Measurements from ENCODE around the gene OR52N2. TPM values are rescaled to one million over a fixed set of nuclear protein-coding genes. Genes with fewer than 3 reads are reported as not detected.

The OR52N2 gene
- total RNA-seq, 2 donors from 2014 or later: not detected

DNA sequence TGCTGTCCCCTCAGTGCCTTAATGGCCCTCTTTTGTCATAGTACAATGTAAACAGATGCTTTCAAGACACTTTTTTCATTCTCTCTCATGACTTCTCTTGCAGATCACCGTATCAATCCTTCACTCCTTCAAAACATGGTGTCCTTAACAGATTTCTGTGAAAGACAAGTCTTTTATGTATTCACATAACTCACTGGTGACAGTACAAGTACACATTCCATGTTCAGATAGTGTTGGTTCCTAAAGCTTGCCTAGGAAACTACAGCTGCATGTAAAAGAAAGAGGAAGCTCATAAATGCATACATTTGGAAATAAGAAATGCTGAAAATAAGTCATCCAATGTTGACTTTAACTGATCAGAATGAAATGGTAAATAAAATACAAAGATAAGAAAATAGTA is 38.0 kb downstream of the OR52N2 start:
- Histone ChIP-seq H3K4me1 (ENCODE audit: control insufficient read depth, insufficient read depth, low read length) (no peaks in the 10 kb centered on the region), H3K36me3 (ENCODE audit: control insufficient read depth, insufficient read depth, low read length) (no peaks in the 10 kb centered on the region), H3K9me3 (ENCODE audit: control insufficient read depth, low read length) (no peaks in the 10 kb centered on the region), H3K4me3 (ENCODE audit: low read length) (no peak overlapping the region), H3K9ac (ENCODE audit: extremely low read depth, low read length, poor library complexity, severe bottlenecking) (no peak overlapping the region), H3K27ac (ENCODE audit: low read depth, low read length) (no peak overlapping the region), H3K27me3 (ENCODE audit: control insufficient read depth, insufficient read depth, low read length, poor library complexity, severe bottlenecking) (no peaks in the 10 kb centered on the region)
- TF ChIP-seq, protein P1, sequence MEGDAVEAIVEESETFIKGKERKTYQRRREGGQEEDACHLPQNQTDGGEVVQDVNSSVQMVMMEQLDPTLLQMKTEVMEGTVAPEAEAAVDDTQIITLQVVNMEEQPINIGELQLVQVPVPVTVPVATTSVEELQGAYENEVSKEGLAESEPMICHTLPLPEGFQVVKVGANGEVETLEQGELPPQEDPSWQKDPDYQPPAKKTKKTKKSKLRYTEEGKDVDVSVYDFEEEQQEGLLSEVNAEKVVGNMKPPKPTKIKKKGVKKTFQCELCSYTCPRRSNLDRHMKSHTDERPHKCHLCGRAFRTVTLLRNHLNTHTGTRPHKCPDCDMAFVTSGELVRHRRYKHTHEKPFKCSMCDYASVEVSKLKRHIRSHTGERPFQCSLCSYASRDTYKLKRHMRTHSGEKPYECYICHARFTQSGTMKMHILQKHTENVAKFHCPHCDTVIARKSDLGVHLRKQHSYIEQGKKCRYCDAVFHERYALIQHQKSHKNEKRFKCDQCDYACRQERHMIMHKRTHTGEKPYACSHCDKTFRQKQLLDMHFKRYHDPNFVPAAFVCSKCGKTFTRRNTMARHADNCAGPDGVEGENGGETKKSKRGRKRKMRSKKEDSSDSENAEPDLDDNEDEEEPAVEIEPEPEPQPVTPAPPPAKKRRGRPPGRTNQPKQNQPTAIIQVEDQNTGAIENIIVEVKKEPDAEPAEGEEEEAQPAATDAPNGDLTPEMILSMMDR (conservative IDR thresholded peaks at IDR 0.05): no peak
- H3K9me3 Mint-ChIP-seq: no peaks in the 10 kb centered on the region
- no peak overlapping the region for H3K27ac Mint-ChIP-seq
- no peaks in the 10 kb centered on the region for H3K4me1 Mint-ChIP-seq
- 88 to 100% methylated on average over 1 of the region's 1 CpG for WGBS, 2 experiments (ENCODE audit: insufficient coverage in 1 of 2, insufficient read length in 1 of 2)
- no peak overlapping the region for H3K4me3 Mint-ChIP-seq
- no peaks in the 10 kb centered on the region for H3K36me3 Mint-ChIP-seq (ENCODE audit: low read depth)
- H3K27me3 Mint-ChIP-seq (ENCODE audit: insufficient read depth): no peaks in the 10 kb centered on the region
- no peak for DNase-seq

- TF ChIP-seq, protein P1 (conservative IDR thresholded peaks at IDR 0.05): no peak
- Histone ChIP-seq H3K4me1 (ENCODE audit: control insufficient read depth, insufficient read depth, low read length) (no peaks in the 10 kb centered on the region), H3K27me3 (ENCODE audit: control insufficient read depth, insufficient read depth, low read length, poor library complexity, severe bottlenecking) (no peaks in the 10 kb centered on the region), H3K36me3 (ENCODE audit: control insufficient read depth, insufficient read depth, low read length) (no peaks in the 10 kb centered on the region), H3K9ac (ENCODE audit: extremely low read depth, low read length, poor library complexity, severe bottlenecking) (no peak overlapping the region), H3K27ac (ENCODE audit: low read depth, low read length) (no peak overlapping the region), H3K9me3 (ENCODE audit: control insufficient read depth, low read length) (no peaks in the 10 kb centered on the region), H3K4me3 (ENCODE audit: low read length) (no peak overlapping the region)
- Mint-ChIP-seq H3K4me1 (no peaks in the 10 kb centered on the region), H3K27ac (no peak overlapping the region), H3K36me3 (ENCODE audit: low read depth) (no peaks in the 10 kb centered on the region), H3K4me3 (no peak overlapping the region), H3K9me3 (peaks cover 2% of the 10 kb centered on the region), H3K27me3 (ENCODE audit: insufficient read depth) (no peaks in the 10 kb centered on the region)
- DNase-seq: no peak
Observed at GRCh38 chr11:5847711-5848110, 39.0 kb downstream of the OR52N2 start.

GRCh38 chr11:5851002-5851401 is 42.3 kb downstream of the OR52N2 start:
- no peaks in the 10 kb centered on the region for H3K4me1 Mint-ChIP-seq
- H3K27ac Mint-ChIP-seq: no peak overlapping the region
- H3K27me3 Mint-ChIP-seq (ENCODE audit: insufficient read depth): no peaks in the 10 kb centered on the region
- no peak overlapping the region for H3K27ac ChIP-seq (ENCODE audit: low read depth, low read length)
- no peaks in the 10 kb centered on the region for H3K27me3 ChIP-seq (ENCODE audit: control insufficient read depth, insufficient read depth, low read length, poor library complexity, severe bottlenecking)
- 100% methylated on average over 1 of the region's 1 CpG; no CpG with 5 or more reads in 1 of the 2 experiments for WGBS, 2 experiments (ENCODE audit: insufficient coverage in 1 of 2, insufficient read length in 1 of 2)
- H3K9me3 Mint-ChIP-seq: peaks cover 8% of the 10 kb centered on the region
- no peaks in the 10 kb centered on the region for H3K4me1 ChIP-seq (ENCODE audit: control insufficient read depth, insufficient read depth, low read length)
- H3K9ac ChIP-seq (ENCODE audit: extremely low read depth, low read length, poor library complexity, severe bottlenecking): no peak overlapping the region
- no peaks in the 10 kb centered on the region for H3K36me3 Mint-ChIP-seq (ENCODE audit: low read depth)
- no peaks in the 10 kb centered on the region for H3K9me3 ChIP-seq (ENCODE audit: control insufficient read depth, low read length)
- H3K36me3 ChIP-seq (ENCODE audit: control insufficient read depth, insufficient read depth, low read length): no peaks in the 10 kb centered on the region
- no peak overlapping the region for H3K4me3 Mint-ChIP-seq
- TF ChIP-seq, protein P1 (conservative IDR thresholded peaks at IDR 0.05): no peak
- no peak for DNase-seq
- H3K4me3 ChIP-seq (ENCODE audit: low read length): no peak overlapping the region
